ENCODE results near the gene SIMC1. TPM values are rescaled to one million over a fixed set of nuclear protein-coding genes. Genes with fewer than 3 reads are reported as not detected.
"Not testable (repeated sequence)": the region's sequence is repeated elsewhere in the genome, so short reads cannot be mapped to it uniquely, and the experiment has no call there.

SIMC1 gene
- total RNA-seq, 2 donors from 2014 or later: 10.4 to 21.8 TPM

GRCh38 chr5:176192094-176192721 lies 46.0 kb upstream of the SIMC1 start:
- DNase-seq (no peak), ATAC-seq (no peak)
- Histone ChIP-seq H3K4me3 (no peak overlapping the region), H3K27me3 (no peaks in the 10 kb centered on the region), H3K9me3 (no peaks in the 10 kb centered on the region), H3K27ac (no peak overlapping the region), H3K36me3 (replicated peaks in 1 of 2; ENCODE audit: insufficient read depth in 1 of 2, low read depth in 2 of 2) (no peaks in the 10 kb centered on the region), H3K4me1 (peaks cover 4% of the 10 kb centered on the region)
- intact Hi-C loops (cut with DNase I): no loop called here
- 56 to 80% methylated on average over 1 to 9 of the region's 13 CpGs for WGBS, 2 donors
- TF ChIP-seq POLR2A (IDR thresholded peaks at IDR 0.05) (no peak), CTCF (IDR thresholded peaks at IDR 0.05) (no peak)

- DNase-seq; H3K36me3 ChIP-seq (replicated peaks in 1 of 2; ENCODE audit: insufficient read depth in 1 of 2, low read depth in 2 of 2); ATAC-seq; intact Hi-C loops (cut with DNase I); H3K9me3 ChIP-seq; H3K4me3 ChIP-seq; H3K27ac ChIP-seq; H3K4me1 ChIP-seq; H3K27me3 ChIP-seq: not testable (repeated sequence)
- WGBS, 2 donors: 43% methylated on average over 5 of the region's 5 CpGs; no CpG with 5 or more reads in 1 of the 2 donors
Observed at GRCh38 chr5:176192722-176193117, 45.5 kb upstream of the SIMC1 start.

- H3K27me3 ChIP-seq; H3K27ac ChIP-seq; DNase-seq; H3K36me3 ChIP-seq (replicated peaks in 1 of 2; ENCODE audit: insufficient read depth in 1 of 2, low read depth in 2 of 2); H3K4me3 ChIP-seq; intact Hi-C loops (cut with DNase I); H3K9me3 ChIP-seq; H3K4me1 ChIP-seq; ATAC-seq: not testable (repeated sequence)
- WGBS, 2 donors: 61 to 72% methylated on average over 11 to 14 of the region's 17 CpGs
Observed at GRCh38 chr5:176193636-176194035, 44.6 kb upstream of the SIMC1 start.

DNA sequence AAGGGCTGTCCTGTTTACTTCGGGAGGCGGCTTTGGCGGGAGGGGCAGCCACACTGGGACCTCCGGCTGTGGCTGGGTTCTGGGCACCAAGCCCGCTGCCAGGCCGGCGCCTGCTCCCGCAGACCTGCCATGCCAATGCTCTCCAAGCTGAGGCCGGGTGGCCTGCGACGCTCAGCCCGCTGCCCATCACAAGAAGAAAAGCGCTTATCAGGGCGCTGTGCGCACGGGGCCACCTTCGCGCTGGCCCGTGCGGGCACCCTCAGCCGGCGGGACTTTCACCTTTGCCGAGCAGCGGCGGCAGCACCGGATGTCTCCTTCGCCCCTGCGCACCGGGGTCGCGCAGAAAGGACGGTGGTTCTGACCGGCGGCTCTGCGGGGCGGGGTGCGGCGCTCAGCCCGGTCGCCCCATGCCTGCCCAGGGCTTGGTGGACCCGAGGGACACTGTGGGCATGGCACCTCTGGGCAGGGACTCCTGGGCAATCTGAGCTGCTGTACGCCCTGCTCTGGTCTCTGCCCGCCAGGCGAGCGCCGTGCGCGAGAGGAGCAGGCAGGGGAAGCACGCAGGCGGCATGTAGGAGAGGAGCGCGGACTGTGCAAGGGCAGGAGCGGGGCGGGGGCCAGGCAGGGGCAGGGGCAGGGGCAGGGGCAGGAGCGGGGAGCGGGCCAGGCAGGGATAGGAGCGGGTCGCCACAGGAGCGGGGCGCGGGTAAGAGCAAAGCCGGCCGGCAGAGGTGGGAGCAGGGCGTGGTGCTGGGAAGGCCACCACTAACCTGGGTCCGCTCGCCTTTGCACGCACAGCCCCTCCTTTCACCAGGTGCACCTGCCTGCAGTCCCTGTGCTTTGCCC lies 43.8 kb upstream of the SIMC1 start:
- DNase-seq: peak in 1 of 4 donors; percentile 21

GRCh38 chr5:176195084-176195413 lies 43.2 kb upstream of the SIMC1 start:
- intact Hi-C loops (cut with DNase I); H3K27ac ChIP-seq; H3K27me3 ChIP-seq; DNase-seq; H3K4me3 ChIP-seq; ATAC-seq; H3K9me3 ChIP-seq; H3K36me3 ChIP-seq (replicated peaks in 1 of 2; ENCODE audit: insufficient read depth in 1 of 2, low read depth in 2 of 2): not testable (repeated sequence)
- peaks cover 12% of the 10 kb centered on the region for H3K4me1 ChIP-seq
- 11 to 30% methylated on average over 1 to 6 of the region's 6 CpGs for WGBS, 2 donors

More for the DNA sequence above, 43.8 kb upstream of the SIMC1 start:
- H3K27ac ChIP-seq; ATAC-seq; H3K36me3 ChIP-seq (replicated peaks in 1 of 2; ENCODE audit: insufficient read depth in 1 of 2, low read depth in 2 of 2); intact Hi-C loops (cut with DNase I); H3K27me3 ChIP-seq; H3K4me3 ChIP-seq; H3K9me3 ChIP-seq: not testable (repeated sequence)
- 0 to 3% methylated on average over 5 to 38 of the region's 67 CpGs for WGBS, 2 donors
- H3K4me1 ChIP-seq: peaks cover 12% of the 10 kb centered on the region

DNA sequence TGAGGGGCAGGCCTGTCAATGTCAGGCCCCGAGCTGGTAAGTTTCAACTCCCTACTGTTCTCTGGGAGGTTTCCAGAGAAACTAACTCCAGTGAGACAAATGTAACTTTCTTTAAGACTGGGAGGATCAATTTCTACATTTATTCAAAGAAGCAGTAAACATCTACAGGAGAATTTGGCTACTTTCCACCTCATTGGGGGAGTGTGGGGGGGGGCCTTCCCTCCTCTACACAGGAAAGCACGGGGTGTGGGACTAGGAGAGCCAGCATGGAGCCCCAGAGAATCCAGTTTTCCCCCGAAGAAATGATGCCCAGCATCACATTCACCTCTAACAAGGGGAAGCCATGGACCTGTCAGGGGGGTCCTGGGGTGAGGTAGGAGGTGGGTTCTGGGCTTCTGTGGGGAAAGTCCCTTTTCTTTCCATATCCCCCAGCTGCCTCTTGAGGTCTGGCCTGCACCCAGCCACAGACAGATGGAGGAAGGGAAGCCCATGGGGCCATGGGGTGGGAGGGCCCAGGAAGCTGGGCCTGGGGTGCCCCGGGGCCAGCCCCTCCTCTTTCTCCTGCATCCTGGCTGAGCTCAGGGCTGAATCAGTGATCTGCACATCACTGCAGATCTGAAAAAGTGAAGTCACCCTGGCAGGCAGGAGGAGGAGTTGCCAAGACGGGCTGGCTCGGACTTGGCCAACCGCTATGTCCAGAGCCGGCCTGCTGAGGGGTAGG lies 42.6 kb upstream of the SIMC1 start:
- peaks cover 12% of the 10 kb centered on the region for H3K4me1 ChIP-seq
- H3K9me3 ChIP-seq; intact Hi-C loops (cut with DNase I); H3K36me3 ChIP-seq (replicated peaks in 1 of 2; ENCODE audit: insufficient read depth in 1 of 2, low read depth in 2 of 2); H3K4me3 ChIP-seq; ATAC-seq; H3K27ac ChIP-seq; H3K27me3 ChIP-seq: not testable (repeated sequence)
- peak in 1 of 4 donors; percentile 32 for DNase-seq
- 49 to 63% methylated on average over 2 to 7 of the region's 8 CpGs for WGBS, 2 donors

DNA sequence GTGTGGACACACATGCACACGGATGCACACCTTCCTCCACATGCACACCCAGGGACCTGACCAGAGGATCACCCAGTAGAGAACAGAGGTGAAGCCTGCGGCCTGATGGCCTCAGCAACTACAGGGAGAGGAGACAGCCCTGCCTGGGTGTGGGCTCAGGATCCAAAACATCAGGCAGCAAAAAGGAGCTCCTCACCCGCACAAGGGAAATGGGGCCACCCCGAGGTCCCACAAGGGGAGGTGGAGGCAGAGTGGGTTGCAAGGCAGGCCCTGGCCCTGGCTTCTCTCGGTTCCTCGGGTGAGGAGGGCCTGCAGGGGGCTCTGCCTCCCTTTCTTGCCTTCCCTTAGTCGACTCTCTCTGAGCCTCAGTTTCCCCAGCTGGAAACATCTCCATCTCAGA lies 41.4 kb upstream of the SIMC1 start:
- intact Hi-C loops (cut with DNase I); H3K27me3 ChIP-seq; DNase-seq; H3K9me3 ChIP-seq; H3K27ac ChIP-seq; H3K36me3 ChIP-seq (replicated peaks in 1 of 2; ENCODE audit: insufficient read depth in 1 of 2, low read depth in 2 of 2); ATAC-seq; H3K4me3 ChIP-seq: not testable (repeated sequence)
- H3K4me1 ChIP-seq: peaks cover 12% of the 10 kb centered on the region
- 61 to 100% methylated on average over 2 to 5 of the region's 7 CpGs for WGBS, 2 donors

DNA sequence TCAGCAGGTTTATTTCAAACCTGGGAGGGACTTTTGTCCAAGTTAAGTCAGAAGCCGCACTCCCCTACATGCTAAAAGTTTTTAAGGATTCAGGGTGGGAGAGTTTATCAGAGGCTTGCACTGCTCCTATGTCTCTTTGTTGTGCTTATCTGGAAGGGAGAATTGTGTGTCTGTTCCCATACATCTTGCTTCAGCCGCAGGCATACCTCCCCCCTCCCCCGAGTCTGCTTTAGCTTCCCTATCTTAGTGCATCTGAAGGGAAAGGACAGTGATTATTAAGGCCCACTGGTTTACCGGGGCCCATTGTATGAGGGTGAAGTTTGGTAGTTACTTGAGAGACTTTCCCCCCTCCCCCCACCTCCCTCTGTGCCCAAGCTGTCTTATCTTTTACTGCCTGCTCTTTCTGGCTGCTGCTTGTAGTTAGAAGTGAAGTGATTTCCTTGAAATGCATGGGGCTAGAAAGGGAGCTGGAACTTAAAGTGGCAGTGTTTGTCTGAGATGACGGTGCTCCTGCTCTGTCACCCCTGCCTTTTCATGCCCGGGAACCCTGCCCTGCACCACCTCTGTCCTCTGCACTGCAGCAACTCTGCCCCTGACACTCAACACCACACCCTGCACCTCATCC lies 40.9 kb upstream of the SIMC1 start:
- H3K9me3 ChIP-seq, H3K27ac ChIP-seq: not testable (repeated sequence)
- WGBS, 2 donors: 39 to 53% methylated on average over 4 to 6 of the region's 6 CpGs

DNA sequence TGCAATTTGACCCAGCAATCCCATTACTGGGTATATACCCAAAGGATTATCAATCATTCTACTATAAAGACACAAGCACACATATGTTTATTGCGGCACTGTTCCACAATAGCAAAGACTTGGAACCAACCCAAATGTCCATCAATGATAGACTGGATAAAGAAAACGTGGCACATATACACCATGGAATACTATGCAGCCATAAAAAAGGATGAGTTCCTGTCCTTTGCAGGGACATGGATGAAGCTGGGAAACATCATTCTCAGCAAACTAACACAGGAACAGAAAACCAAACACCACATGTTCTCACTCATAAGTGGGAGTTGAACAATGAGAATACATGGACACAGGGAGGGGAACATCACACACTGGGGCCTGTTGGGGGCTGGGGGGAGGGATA lies 39.9 kb upstream of the SIMC1 start:
- intact Hi-C loops (cut with DNase I); H3K27me3 ChIP-seq; DNase-seq; H3K36me3 ChIP-seq (replicated peaks in 1 of 2; ENCODE audit: insufficient read depth in 1 of 2, low read depth in 2 of 2); ATAC-seq; H3K4me3 ChIP-seq; H3K27ac ChIP-seq; H3K9me3 ChIP-seq: not testable (repeated sequence)
- H3K4me1 ChIP-seq: peaks cover 12% of the 10 kb centered on the region
- WGBS, 2 donors: 56 to 59% methylated on average over 2 of the region's 2 CpGs

More for the DNA sequence above, 40.9 kb upstream of the SIMC1 start:
- H3K27me3 ChIP-seq; H3K36me3 ChIP-seq (replicated peaks in 1 of 2; ENCODE audit: insufficient read depth in 1 of 2, low read depth in 2 of 2); H3K4me3 ChIP-seq; ATAC-seq; intact Hi-C loops (cut with DNase I); DNase-seq: not testable (repeated sequence)
- H3K4me1 ChIP-seq: peaks cover 12% of the 10 kb centered on the region
